HepG2 (cell line): ENCODE results near the gene AGPAT2. TPM values are rescaled to one million over a fixed set of nuclear protein-coding genes. Genes with fewer than 3 reads are reported as not detected.

ENCODE experiments used
- CEBPG ChIP-seq: IDR thresholded peaks from 2 replicates; pipeline ENCODE4 v1.6.1; 2016
- ELF3 ChIP-seq: IDR thresholded peaks from 2 replicates; pipeline ENCODE4 v1.6.1; 2016; ENCODE audit warnings: missing genetic modification reagents, missing compliant biosample characterization
- ELF4 ChIP-seq: sonication (generic); formaldehyde crosslinking; IDR thresholded peaks from 2 replicates; pipeline ENCODE4 v1.5.0; 2020; ENCODE audit warnings: missing genetic modification reagents, mild to moderate bottlenecking, moderate library complexity, borderline replicate concordance
- FOXJ3 ChIP-seq: sonication (generic); formaldehyde crosslinking; IDR thresholded peaks from 2 replicates; pipeline ENCODE4 v1.4.0; 2020; ENCODE audit warnings: missing genetic modification reagents, mild to moderate bottlenecking, borderline replicate concordance
- GMEB1 ChIP-seq: sonication (generic); formaldehyde crosslinking; IDR thresholded peaks from 2 replicates; pipeline ENCODE4 v1.5.1; 2020; ENCODE audit warnings: missing genetic modification reagents, mild to moderate bottlenecking, borderline replicate concordance
- HBP1 ChIP-seq: IDR thresholded peaks from 2 replicates; pipeline ENCODE4 v1.6.1; 2016; ENCODE audit warnings: low read depth, control low read depth
- HNF1A ChIP-seq, 2 experiments: sonication (generic) in 1 of 2; formaldehyde crosslinking in 1 of 2; IDR thresholded peaks; 2 replicates each; pipeline versions ENCODE4 v1.4.0 to v1.6.1; 2016 to 2020; ENCODE audit warnings: borderline replicate concordance in 1 of 2, low read depth in 1 of 2, mild to moderate bottlenecking in 1 of 2, missing genetic modification reagents in 1 of 2
- IRF9 ChIP-seq: sonication (generic); formaldehyde crosslinking; IDR thresholded peaks from 2 replicates; pipeline ENCODE4 v1.8.0; 2022; ENCODE audit warnings: missing genetic modification reagents, mild to moderate bottlenecking, borderline replicate concordance
- JUN ChIP-seq: sonication (generic); formaldehyde crosslinking; IDR thresholded peaks from 2 replicates; pipeline ENCODE4 v1.4.0; 2020; ENCODE audit warnings: mild to moderate bottlenecking, missing genetic modification reagents
- KDM2A ChIP-seq: sonication (generic); formaldehyde crosslinking; IDR thresholded peaks from 2 replicates; pipeline ENCODE4 v1.4.0; 2020; ENCODE audit warnings: low read depth, missing genetic modification reagents, borderline replicate concordance
- KDM5A ChIP-seq: fragments of 200-600 bp; sonication (generic); IDR thresholded peaks from 2 replicates; pipeline ENCODE4 v1.7.0; 2018; ENCODE audit warnings: antibody characterized with exemption, mild to moderate bottlenecking, low read length, borderline replicate concordance
- KMT2B ChIP-seq: IDR thresholded peaks from 2 replicates; pipeline ENCODE4 v1.6.1; 2016; ENCODE audit warnings: missing genetic modification reagents, missing compliant biosample characterization
- NRL ChIP-seq: sonication (generic); formaldehyde crosslinking; IDR thresholded peaks from 2 replicates; pipeline ENCODE4 v1.5.0; 2020; ENCODE audit warnings: missing genetic modification reagents, mild to moderate bottlenecking, moderate library complexity, borderline replicate concordance
- PAX8 ChIP-seq: sonication (generic); formaldehyde crosslinking; IDR thresholded peaks from 2 replicates; pipeline ENCODE4 v1.8.0; 2022; ENCODE audit warnings: mild to moderate bottlenecking, missing genetic modification reagents, borderline replicate concordance
- PCBP2 ChIP-seq: fragments of 200-400 bp; formaldehyde crosslinking; optimal IDR thresholded peaks from 2 replicates; pipeline ENCODE3; 2018; ENCODE audit warnings: low read length, low read depth; ENCODE audit not compliant: poor library complexity, severe bottlenecking
- RNF219 ChIP-seq: sonication (generic); formaldehyde crosslinking; IDR thresholded peaks from 2 replicates; pipeline ENCODE4 v1.5.0; 2020; ENCODE audit warnings: mild to moderate bottlenecking, missing genetic modification reagents
- ZNF709 ChIP-seq: sonication (generic); formaldehyde crosslinking; IDR thresholded peaks from 2 replicates; pipeline ENCODE4 v1.5.0; 2020; ENCODE audit warnings: mild to moderate bottlenecking, missing genetic modification reagents
- polyA plus RNA-seq, 8 experiments: library from polyadenylated mRNA; depleted of rRNA in 3 of 8; stranded (reverse) in 7 of 8; unstranded in 1 of 8; fragments of >200 nt; fragmentation: Illumina TruSeq in 4 of 8; extraction: Trizol in 4 of 8; gene quantifications; 2 replicates each; pipeline versions ENCODE4 v1.2.1 to v1.2.3, GENCODE V29; 2011 to 2016; ENCODE audit warnings: low read depth in 4 of 8, missing spikeins in 1 of 8, mixed read lengths in 1 of 8; ENCODE audit not compliant: insufficient read depth in 1 of 8
- total RNA-seq, 5 experiments: library from RNA; depleted of rRNA; stranded (reverse); fragments of >200 nt; fragmentation: Illumina TruSeq; extraction: Trizol; gene quantifications; 2 replicates each; pipeline ENCODE4 v1.2.3, GENCODE V29; 2016; ENCODE audit warnings: low read depth in 1 of 5

The AGPAT2 gene
- total and polyA plus RNA-seq, 2 of the 13 experiments (the other 11 are each of a cell fraction or from before 2014, with no cell fraction given), result 3.9 to 25.8 TPM

GRCh38 chr9:136728080-136728547 is 40.9 kb upstream of the AGPAT2 start (continued):
- no peak for TF ChIP-seq ELF4
- peak; percentile 62; the same call in 1 of the 2 replicates for TF ChIP-seq ZNF709
- peak; percentile 77 for TF ChIP-seq NRL
- no peak for TF ChIP-seq CEBPG
- TF ChIP-seq HNF1A (IDR thresholded peaks at IDR 0.05; ENCODE audit: low read depth), result no peak
- peak; percentile 56; the same call in 1 of the 2 replicates for TF ChIP-seq HNF1A (CRISPR knock-in tag; IDR thresholded peaks at IDR 0.05; ENCODE audit: borderline replicate concordance)
- TF ChIP-seq IRF9 (CRISPR knock-in tag), result no peak; the same call in 1 of the 2 replicates
- TF ChIP-seq KMT2B (CRISPR knock-in tag), result peak; percentile 51
- peak; percentile 86 for TF ChIP-seq HBP1 (CRISPR knock-in tag)
- TF ChIP-seq FOXJ3 (CRISPR knock-in tag), result peak; percentile 31; the same call in 1 of the 2 replicates
- TF ChIP-seq KDM2A (CRISPR knock-in tag), result peak; percentile 89
- no peak for TF ChIP-seq JUN (CRISPR knock-in tag)
- TF ChIP-seq GMEB1 (CRISPR knock-in tag), result peak; percentile 80
- TF ChIP-seq PAX8, result 0 out of 2 replicates have a peak, but pooled peaks have one; percentile 23
- TF ChIP-seq KDM5A, result 0 out of 2 replicates have a peak, but pooled peaks have one; percentile 6
- TF ChIP-seq ELF3 (CRISPR knock-in tag), result peak; percentile 66
- TF ChIP-seq RNF219 (CRISPR knock-in tag), result no peak
- TF ChIP-seq PCBP2, result no peak
